Posterior cingulate gyrus (tissue), 11 donors: ENCODE data around the gene RSU1.

Source experiments
- DNase-seq, 10 donors: peaks; one replicate each; pipeline versions ENCODE4 v3.0.0 to v3.0.0-alpha.2; 2020 to 2021; ENCODE audit warnings: mixed read lengths in 3 of 10
- intact Hi-C: fragments of 100-400 bp; cut with DNase I; formaldehyde crosslinking; loops from one replicate; pipeline ENCODE4 v1.15.1; 2023

RSU1 gene

DNA sequence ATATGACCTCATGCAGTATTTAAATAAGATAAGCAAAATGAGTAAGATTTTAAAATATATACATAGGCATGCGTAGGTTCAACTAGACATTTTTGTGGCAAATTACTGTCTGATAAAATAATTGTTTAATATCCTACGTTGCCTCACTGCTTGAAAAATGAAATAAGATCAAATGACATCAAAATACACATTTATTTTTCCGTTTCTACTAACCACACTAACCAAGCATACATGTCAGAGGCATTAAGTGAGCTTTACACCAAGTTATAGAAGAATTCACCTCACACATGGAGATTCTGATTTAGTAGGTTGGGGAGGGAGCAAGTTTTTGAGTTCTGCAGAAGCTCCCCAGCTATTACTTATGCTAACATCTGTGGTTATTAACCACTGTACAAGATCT lies 66.8 kb downstream of the RSU1 start:
- intact Hi-C loops = no loop called here
- DNase-seq = no peak

DNA sequence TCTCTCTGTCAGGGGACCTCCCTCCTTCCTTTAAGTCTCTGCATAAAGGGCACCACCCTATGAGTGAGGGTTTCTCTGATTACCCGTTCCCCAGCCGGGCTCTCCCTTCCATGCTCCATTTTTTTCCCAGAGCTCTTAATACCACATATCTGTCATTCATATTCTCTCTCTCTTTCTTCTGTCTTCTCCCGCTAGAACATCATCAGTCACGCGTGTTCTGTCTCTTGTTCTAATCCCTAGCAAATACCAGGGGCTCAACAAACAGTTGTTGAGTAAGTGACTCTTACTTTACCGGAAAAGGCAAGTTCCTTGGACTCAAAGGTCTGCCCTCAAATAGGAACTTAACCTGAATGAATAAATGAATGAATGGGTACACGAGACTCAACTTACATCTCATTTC lies 68.5 kb downstream of the RSU1 start:
- no peak for DNase-seq
- intact Hi-C loops = no loop called here

DNA sequence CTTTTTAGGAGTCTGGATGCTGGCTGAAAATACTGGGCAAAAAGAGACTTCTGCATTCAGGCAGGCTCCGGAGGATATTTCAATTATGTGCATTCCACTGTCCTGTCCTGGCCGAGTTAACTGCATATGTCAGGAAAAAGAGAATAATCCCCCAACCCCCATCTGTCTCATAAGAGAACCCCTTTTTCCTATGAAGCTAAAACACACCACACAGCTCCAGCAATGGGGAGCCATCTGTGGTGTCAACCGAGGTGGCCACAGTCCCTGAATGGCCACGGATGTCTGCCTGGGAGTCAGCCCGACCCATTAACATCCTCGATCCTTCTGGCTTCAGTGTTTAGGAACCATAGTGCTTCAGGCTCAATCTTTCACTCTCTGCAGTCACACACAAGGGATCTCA lies 70.4 kb downstream of the RSU1 start:
- DNase-seq = no peak
- intact Hi-C loops = no loop called here

DNA sequence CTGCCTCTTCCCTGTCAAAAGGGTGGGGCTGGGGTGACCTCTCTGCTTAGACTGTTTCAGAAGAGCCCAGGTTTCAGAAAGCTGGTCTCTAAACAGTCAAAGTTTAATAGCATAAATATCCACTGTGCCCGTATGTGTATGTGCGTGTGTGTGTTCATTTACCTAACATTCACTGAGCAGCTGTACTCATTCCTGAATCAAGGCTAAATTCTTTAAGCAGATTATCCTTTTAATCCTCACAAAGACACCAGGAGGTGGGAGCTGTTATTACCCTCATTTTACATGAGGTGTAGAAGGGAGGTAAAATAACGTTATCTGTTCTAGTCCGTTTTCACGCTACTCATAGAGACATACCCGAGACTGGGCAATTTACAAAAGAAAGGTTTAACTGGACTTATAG lies 72.2 kb downstream of the RSU1 start:
- intact Hi-C loops = no loop called here
- DNase-seq = no peak

DNA sequence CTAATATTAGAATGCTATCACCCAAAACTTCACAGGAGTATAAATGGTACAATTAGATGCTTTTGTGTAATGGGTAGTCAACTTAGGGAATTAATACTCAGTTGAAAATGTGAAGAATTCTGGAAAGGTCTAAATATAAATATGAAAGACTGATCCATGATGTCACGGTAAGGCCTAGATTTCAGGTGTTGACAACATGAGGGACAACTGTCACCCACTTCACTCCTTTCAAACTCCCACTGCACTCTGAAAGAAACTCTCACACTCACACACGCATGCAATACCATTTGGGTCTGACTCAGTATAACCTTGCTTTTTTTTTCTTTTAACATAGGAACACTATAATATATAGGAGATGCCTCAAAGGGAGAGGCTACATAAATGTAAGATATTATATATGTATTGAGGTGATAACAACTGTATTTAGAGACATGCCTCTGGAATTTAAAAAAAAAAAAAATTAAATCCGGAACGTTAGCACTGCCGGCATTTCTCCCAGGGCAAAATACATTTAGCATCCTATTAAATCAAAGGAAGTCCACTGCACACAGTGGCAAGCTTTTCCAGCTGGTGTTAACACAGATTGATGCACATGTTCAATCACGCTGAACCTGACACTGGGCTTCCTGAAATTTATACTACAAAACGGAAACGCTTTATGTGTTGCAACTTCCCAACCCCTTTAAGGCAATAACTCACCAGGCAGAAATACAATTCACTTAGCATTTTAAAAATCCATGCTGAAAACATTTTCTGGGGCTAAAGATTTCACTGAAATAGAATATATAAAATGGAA lies 74.9 kb downstream of the RSU1 start:
- no peak for DNase-seq
- intact Hi-C loops = no loop called here

DNA sequence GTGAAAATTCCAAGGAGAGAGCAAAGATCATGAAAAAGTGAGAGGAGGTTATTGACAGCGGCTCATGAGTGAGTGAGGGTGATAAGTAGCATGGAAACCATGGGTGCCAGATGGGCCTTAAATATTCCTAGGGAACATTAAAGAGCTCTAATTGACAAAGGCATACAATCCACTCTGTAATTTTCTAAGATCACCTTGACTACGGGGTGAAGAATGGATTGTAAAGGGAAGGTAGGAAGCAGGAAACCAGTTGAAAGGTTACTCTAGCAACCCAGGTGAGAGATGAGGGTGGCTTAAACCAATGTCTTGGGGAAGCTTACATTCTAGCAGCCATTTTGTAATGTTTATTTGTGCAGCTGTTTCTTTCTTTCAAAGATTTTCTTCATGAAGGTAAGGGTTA lies 75.7 kb downstream of the RSU1 start:
- intact Hi-C loops = no loop called here
- no peak for DNase-seq

DNA sequence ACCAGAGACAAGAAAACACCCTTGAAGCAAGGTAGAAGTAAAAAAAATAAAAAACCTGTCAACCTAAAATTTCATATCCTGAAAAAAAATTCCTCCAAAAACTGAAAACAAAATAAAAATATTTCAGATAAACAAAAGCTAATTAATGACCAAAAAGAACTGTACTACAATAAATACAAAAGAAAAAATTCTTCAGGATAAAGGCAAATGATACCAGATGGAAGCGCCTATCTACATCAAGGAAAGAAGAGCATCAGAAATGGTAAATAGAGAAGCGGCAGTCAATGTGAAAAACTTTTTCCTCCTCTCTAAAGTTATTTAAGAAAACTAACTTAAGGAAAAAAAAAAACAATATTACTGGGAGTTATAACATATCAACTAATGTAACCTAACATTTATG lies 79.8 kb downstream of the RSU1 start:
- intact Hi-C loops = no loop called here
- no peak for DNase-seq

DNA sequence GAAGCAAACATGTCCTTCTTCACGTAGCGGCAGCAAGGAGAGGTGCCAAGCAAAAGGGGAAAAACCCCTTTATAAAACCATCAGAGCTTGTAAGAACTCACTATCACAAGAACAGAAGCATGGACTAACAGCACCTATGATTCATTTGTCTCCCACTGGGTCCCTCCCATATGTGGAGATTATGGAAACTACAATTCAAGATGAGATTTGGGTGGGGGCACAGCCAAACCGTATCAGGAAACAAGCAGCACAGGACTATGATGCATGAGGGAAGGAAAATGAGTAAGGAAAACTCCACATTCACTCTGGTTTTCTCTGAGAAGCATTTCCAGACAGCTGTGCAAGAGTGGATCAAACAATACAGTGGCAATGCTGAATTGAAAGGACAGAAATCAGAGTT lies 81.6 kb downstream of the RSU1 start:
- intact Hi-C loops = no loop called here
- DNase-seq = no peak

DNA sequence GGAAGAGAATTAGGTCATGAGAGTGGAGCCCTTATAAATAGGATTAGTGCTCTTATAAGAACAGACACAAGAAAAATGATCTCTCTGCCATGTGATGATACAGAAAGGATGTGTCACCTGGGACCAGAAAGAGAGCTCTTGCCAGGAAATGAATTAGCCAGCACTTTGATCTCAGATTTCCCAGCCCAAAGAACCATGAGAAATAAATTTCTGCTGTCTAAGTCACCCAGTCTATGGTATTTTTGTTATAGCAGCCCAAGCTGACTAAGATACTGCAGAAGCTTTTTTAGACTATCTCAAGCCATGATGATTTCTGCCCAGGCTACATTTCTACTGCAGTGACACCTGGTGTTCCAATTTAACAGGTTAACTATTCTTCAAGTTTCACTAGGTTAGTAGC lies 84.8 kb downstream of the RSU1 start:
- DNase-seq = no peak
- intact Hi-C loops = no loop called here

DNA sequence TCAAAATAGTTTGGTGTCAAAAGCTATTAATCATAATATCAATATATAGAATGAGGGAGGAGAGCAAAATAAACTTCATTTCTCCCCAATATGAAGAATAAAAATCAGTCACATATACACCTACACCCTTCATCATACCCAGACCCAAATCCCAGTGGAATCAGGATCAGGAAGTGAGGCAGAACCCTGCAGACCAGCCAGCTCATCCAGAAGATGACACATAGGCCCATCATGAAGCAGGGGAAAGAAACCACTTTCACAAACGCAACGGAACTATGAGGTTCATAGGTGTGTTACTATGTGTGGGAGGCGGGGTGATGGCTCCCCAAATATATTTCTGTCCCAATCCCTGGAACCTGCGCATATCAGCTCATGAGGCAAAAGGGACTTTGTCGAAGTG lies 89.0 kb downstream of the RSU1 start:
- DNase-seq = no peak
- intact Hi-C loops = no loop called here

DNA sequence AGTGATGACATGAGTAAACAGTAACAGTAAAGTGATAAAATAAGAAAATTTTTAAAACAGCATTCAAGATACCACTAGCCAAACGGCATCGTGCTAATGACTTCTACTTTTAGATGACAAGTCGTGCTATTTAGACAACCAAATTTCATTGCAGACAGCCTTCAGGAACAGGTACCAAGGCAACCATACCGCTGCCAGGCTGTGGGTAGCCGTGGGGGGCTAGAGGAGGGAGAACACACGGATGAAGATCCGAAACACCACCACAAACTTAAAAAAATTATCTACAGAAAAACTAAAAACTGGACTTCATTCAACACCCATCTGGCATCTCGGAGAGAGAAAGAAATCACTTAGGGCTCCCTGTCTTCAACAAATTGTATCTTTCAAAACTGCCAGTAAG lies 89.6 kb downstream of the RSU1 start:
- peak in 1 of 10 donors; percentile 54 for DNase-seq
- intact Hi-C loops = no loop called here

DNA sequence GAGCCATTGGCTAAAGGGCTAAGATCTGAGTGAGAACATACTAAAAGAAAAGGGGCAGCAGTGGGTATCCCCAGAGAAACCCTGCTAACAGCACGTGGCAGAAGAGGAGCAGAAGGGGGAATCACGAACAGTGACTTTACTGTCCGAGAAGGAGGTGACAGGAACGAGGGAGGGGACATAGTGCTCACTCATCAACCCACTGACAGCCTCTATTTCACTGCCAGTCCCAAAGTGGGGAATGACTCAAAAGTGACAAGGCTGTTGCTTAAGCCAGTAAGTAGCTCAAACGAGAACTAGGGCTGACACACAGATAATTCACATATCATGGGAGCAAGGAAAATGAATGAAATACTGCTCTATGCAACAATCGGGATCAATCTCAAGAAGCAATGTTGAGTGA lies 92.7 kb downstream of the RSU1 start:
- no peak for DNase-seq
- intact Hi-C loops = no loop called here

DNA sequence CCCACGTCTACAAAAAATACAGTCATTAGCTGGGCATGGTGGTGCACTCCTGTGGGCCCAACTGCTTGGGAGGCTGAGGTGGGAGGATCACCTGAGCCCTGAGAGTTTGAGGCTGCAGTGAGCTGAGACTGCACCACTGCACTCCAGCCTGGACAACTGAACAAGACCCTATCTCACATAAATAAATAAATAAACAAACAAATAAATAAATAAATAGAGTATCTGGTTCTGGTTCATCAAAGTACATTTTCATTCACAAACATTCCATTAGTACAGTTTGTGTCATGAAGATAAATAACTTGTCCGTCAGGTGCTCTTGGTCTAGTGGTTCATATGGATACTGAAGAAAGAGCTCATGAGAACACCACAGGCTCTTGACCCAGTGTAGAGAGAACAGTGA lies 96.4 kb downstream of the RSU1 start:
- DNase-seq = no peak
- intact Hi-C loops = no loop called here

DNA sequence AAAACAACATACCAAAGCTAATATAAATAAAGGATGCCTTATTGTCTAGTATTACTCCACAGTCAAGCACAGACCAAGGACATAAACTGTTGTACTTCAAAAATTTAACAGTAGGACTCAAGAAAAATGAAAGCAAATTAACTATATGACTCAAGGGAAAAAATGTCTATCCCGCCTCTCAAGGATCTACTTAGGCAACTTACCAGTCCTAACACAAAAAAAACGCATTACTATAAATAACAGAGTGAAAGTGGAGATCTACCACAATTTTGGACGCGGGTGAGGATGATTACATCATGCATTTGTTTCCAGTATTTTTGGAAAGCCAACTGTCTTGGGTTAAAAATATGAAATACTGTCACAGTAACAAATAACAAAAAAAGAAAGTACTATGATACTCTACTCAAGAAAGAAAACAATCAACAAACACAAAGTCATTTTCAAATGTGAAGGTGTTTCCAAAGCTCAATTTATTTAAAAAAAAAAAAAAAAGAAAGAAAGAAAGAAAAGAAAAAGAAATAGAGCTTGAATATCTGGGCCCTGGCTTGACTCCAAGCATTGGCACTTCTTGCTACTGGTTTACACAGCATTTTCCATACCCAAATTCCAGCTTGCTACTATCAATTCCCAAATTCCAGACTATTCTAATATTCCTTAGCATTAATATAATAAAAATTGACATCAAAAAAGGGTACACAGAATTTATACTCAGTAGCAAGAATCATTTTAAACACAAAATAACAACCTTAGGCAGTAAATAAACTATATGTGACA lies 99.4 kb downstream of the RSU1 start:
- intact Hi-C loops = no loop called here
- DNase-seq = no peak

DNA sequence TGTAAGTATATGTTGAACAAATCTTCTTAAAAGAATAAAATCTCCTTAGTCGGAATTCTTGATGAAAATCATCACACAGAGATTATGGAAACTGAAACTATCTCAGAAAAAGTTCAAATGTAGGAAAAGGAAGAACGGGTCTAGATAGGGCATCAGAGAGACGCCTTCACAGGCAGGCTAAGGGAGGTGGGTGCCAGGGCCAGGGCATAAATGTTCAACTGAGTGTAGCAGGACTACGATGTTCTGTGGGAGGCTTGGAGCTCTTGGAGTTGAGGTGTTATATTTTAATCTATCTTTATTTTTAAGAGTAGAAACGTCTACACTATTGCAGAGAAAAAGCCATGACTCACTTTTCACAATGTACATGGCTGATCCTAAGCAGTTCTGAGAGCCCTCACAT lies 101.2 kb downstream of the RSU1 start:
- intact Hi-C loops = no loop called here
- DNase-seq = peak in 2 of 10 donors; percentile 69 to 76

DNA sequence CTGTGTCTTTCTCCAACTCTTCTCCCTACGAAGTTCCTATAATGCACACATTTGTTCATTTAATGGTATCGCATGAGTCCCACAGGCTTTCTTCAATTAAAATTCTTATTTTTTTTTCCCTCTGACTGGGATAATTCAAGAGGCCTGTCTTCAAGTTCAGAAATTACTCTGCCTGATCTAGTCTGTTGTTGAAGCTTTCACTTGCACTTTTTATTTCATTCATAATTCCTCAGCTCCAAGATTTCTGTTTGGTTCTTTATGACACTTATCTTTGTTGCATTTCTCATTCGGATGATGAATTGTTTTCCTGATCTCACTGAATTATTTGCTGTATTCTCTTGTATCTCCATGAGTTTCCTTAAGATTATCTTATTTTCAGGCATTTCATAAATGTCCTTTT lies 103.9 kb downstream of the RSU1 start:
- DNase-seq = no peak
- intact Hi-C loops = no loop called here

DNA sequence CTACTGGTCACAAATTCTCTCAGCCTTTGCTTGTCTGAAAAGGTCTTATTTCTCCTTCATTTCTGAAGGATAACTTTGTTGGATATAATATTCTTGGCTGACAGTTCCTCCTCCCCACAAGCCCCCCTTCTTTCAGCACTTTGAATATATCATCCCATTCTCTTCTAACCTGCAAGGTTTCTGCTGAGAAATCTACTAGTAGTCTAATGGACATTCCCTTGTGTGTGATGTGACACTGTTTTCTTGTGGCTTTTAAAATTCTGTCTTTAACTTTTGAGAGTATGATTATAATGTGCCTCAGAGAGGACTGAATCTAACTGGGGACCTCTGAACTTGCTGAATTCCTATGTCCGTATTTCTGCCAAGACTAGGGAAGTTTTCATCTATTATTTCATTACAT lies 104.3 kb downstream of the RSU1 start:
- intact Hi-C loops = no loop called here
- DNase-seq = no peak

DNA sequence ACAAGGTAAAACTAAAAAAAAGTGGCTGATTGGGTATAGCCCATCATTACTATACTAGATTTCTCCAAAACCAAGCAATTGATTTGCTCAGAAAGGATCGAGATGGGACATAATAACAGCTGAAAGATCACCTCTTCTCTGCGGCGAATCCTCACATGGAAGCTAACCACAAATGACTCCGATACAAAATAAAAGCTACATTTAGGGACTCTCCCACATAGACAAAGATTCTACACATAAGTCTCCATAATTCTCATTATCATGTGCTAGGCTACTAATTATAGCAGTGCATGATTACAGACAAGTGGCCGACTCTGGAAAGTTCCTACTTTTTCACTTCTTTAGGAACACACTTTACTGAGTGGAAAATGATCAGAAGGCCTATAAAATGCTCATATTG lies 116.9 kb downstream of the RSU1 start:
- no peak for DNase-seq
- intact Hi-C loops = no loop called here

DNA sequence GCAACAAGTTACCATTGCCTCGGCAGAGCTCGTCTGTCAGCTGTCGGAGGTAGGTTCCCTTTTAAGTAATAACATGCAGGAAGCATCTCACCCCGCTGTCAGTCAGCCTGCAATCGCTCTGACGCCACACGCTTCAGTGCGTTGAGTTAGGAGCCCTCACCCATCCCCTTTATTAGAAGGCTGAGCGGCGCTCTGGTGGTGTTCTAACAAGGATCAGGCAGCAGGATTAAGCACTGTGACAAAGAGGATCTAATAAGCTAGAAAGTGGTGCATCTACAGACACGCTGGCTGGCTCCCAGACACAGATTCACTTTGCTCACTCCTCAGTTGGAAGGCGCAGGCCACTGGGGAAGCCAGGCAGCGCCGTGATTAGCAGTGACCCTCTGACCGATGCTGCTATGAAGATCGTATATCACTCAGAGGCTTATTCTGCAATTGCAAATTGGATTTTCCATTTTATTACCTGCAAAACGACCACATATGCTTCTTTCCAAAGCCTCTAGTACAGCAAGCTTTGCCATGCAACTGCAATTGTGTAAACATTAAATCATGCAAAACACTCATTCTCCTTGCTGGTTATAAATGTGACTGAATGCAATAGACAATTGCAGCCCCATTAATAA lies 117.7 kb downstream of the RSU1 start:
- intact Hi-C loops = no loop called here
- peak in 2 of 10 donors; percentile 23 to 28 for DNase-seq

DNA sequence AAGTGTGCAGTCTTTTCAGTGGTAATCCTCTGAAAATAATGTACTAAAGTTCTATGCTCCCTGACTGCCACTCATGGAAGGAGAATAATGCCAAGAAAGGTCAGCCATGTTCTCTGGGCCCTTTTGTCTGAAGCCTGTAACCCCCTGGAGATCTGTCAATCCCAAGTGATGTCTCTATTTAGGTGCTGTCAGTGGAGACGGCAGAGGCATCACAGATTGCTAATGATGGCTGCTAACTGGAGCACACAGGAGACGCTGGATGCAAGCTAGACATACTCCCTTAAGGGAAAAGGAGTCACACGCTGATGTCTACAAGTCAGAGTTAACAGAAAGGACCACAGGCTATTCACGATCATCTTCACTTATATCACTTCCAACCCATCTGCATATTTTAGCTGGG lies 118.8 kb downstream of the RSU1 start:
- intact Hi-C loops = no loop called here

DNA sequence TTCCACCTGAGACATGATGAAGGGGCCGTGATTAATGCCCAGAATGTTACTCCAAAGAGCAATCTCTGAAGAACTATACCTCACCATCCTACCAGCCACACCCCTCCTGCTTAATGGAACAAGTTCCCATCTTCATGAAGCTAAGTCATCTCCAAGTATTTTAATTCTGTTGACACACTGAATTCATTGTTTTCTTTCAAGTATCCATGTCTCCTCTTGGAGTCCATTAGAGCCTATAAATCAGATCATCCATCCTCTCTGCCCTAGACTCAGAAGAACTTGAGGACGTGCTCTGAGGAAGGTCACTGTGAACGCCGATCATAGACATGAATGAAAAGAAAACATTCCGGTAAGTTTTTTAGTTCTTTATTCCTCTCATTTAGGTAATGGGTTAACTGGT lies 126.8 kb downstream of the RSU1 start:
- intact Hi-C loops = no loop called here
- DNase-seq = no peak

More for the DNA sequence above, 118.8 kb downstream of the RSU1 start:
- no peak for DNase-seq

DNA sequence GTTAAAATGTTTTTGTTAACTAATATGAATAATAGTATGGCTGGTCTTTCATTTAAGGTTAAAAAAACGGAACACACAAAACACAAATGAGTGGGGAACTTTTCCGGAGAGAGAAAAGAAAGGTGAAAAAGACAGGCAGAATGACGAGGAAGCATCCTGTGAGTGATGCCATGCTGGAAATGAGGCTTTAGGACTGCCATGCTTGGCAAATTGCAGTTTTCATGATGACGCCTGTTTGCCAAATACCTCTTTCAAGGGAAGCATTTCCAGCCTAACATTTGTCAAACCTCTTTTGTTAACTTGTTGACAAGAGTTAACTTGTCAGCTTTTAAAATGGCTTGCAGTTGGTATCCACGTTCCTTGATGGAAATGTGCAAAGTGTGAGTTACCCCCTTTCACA lies 127.5 kb downstream of the RSU1 start:
- DNase-seq = no peak
- intact Hi-C loops = no loop called here
